Panc1 (cell line): ENCODE results near the gene SPAM1.

ENCODE experiments used
- CTCF ChIP-seq: fragments of 450-650 bp; IDR thresholded peaks from 2 replicates; pipeline ENCODE4 v1.5.1; 2017; ENCODE audit warnings: mild to moderate bottlenecking
- POLR2AphosphoS5 ChIP-seq: IDR thresholded peaks from 2 replicates; pipeline ENCODE4 v1.6.1; 2012; ENCODE audit warnings: mild to moderate bottlenecking, low read depth, low read length, moderate library complexity
- REST ChIP-seq, 2 experiments: IDR thresholded peaks; 2 replicates each; pipeline ENCODE4 v1.6.1; 2011 to 2012; ENCODE audit warnings: low read depth in 2 of 2, control low read depth in 1 of 2, low read length in 1 of 2, mild to moderate bottlenecking in 1 of 2, moderate library complexity in 1 of 2; ENCODE audit not compliant: insufficient read depth in 1 of 2
- SIN3A ChIP-seq: IDR thresholded peaks from 2 replicates; pipeline ENCODE4 v1.6.1; 2012; ENCODE audit warnings: low read depth, mild to moderate bottlenecking, low read length, moderate library complexity, borderline replicate concordance; ENCODE audit not compliant: insufficient read depth
- TCF7L2 ChIP-seq: IDR thresholded peaks from 2 replicates; pipeline ENCODE4 v1.6.1; 2011; ENCODE audit warnings: mild to moderate bottlenecking, low read depth, low read length, inconsistent platforms

- no peak for TF ChIP-seq CTCF
- TF ChIP-seq POLR2AphosphoS5, result no peak
- no peak for TF ChIP-seq REST (IDR thresholded peaks at IDR 0.05; ENCODE audit: insufficient read depth in 1 of 2, low read depth in 2 of 2, low read length in 1 of 2)
- TF ChIP-seq SIN3A, result no peak
- no peak for TF ChIP-seq TCF7L2
These were observed 54.8 kb downstream of the SPAM1 start for GRCh38 chr7:123979876-123980275.
